T-helper 17 cell (primary cell): Measurements from ENCODE around the gene DHFR. TPM values are rescaled to one million over a fixed set of nuclear protein-coding genes. Genes with fewer than 3 reads are reported as not detected.

ENCODE experiments used
- ATAC-seq: fragments of 150-1000 bp; cut with Tn5 transposase; 2 replicates; pipeline ENCODE4 v1.10.0; 2021; ENCODE audit warnings: mild to moderate bottlenecking, moderate library complexity
- DNase-seq, 3 donors: peaks; one replicate each; pipeline versions ENCODE4 v3.0.0 to v3.0.0-alpha.2; 2020 to 2021
- H3K9me3 ChIP-seq: one replicate; pipeline ENCODE4 v1.7.0; 2013; ENCODE audit warnings: low read length, mild to moderate bottlenecking; ENCODE audit not compliant: control insufficient read depth, poor library complexity, severe bottlenecking
- H3K27ac Mint-ChIP-seq: one replicate; pipeline ENCODE4 v1.8.0; 2022; ENCODE audit warnings: mild to moderate bottlenecking, moderate library complexity, mixed read lengths
- H3K27me3 Mint-ChIP-seq: one replicate; pipeline ENCODE4 v1.8.0; 2022; ENCODE audit warnings: mixed read lengths
- H3K36me3 Mint-ChIP-seq: one replicate; pipeline ENCODE4 v1.8.0; 2022; ENCODE audit warnings: low read depth, mixed read lengths
- H3K4me1 Mint-ChIP-seq: one replicate; pipeline ENCODE4 v1.8.0; 2022; ENCODE audit warnings: mild to moderate bottlenecking, mixed read lengths
- H3K4me3 Mint-ChIP-seq: one replicate; pipeline ENCODE4 v1.8.0; 2022; ENCODE audit warnings: mild to moderate bottlenecking, moderate library complexity, mixed read lengths
- total RNA-seq, 4 donors: library from RNA in 2 of 4; stranded (reverse) in 2 of 4; gene quantifications; one replicate each; pipeline ENCODE4 v1.2.3 and lab custom pipeline; 2022 to 2026

DHFR gene
- total RNA-seq, 2 donors from 2014 or later = 5.7 to 8.3 TPM

- H3K9me3 ChIP-seq = no peaks in the 10 kb centered on the region
- Mint-ChIP-seq H3K27me3 (peaks cover 27% of the 10 kb centered on the region), H3K36me3 (peaks cover 1% of the 10 kb centered on the region), H3K4me1 (peaks cover 2% of the 10 kb centered on the region), H3K27ac (no peak overlapping the region), H3K4me3 (no peak overlapping the region)
- DNase-seq (no peak), ATAC-seq (no peak)
These were observed 77.1 kb downstream of the DHFR start for GRCh38 chr5:80577707-80578106.

DNA sequence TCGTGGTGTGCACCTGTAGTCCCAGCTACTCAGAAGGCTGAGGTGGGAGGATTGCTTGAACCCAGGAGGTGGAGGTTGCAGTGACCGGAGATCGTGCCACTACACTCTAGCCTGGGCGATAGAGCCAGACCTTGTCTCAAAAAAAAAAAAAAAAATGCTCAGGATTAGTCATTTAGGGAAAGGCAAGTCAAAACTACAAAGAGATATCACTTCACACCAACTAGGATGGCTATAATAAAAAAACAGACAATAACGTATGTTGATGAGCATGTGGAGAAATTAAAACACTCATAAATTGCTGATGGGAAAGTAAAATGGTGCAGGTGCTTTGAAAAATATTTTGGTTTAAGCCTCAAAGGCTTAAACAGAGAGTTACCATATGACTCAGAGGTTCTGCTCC, 78.4 kb downstream of the DHFR start:
- H3K9me3 ChIP-seq = no peaks in the 10 kb centered on the region
- no peak overlapping the region for H3K4me3 Mint-ChIP-seq
- H3K27me3 Mint-ChIP-seq = peaks cover 40% of the 10 kb centered on the region
- peaks cover 2% of the 10 kb centered on the region for H3K36me3 Mint-ChIP-seq
- H3K4me1 Mint-ChIP-seq = peaks cover 2% of the 10 kb centered on the region
- ATAC-seq = no peak
- no peak overlapping the region for H3K27ac Mint-ChIP-seq
- no peak for DNase-seq

Other genes starting within 250 kb of the DHFR start
- gene ZFYVE16, start 246.9 kb downstream of the DHFR start, total RNA-seq = 1 to 10 TPM; 8.4 to 9.2 TPM
- under 1 TPM in 1 of 2 donors, not detected in 1; 0.32 TPM for gene FAM151B, start 166.9 kb downstream of the DHFR start, total RNA-seq
- not detected for gene ANKRD34B, start 84.7 kb downstream of the DHFR start, total RNA-seq
- gene MSH3, start 331 bp downstream of the DHFR start, total RNA-seq = 10 to 100 TPM; 12.6 to 17.2 TPM